Fibroblast of skin of left biceps (primary cell): ENCODE results near the gene PAXIP1.
A peak's percentile ranks its signal among the peaks of the same experiment; 100 is the strongest.
"Not testable (repeated sequence)": the region's sequence is repeated elsewhere in the genome, so short reads cannot be mapped to it uniquely, and the experiment has no call there.

Experiments
- DNase-seq, 2 experiments: peaks; one replicate each; pipeline ENCODE4 v3.0.0-alpha.2; 2013; ENCODE audit warnings: low read depth in 2 of 2

Gene PAXIP1

GRCh38 chr7:155003092-155003375 is at the start of gene PAXIP1:
Gene PAXIP1 (minus strand): TSS chr7:155003124. CDS start chr7:155002929, 195 bp downstream.
- peak in 1 of 2 experiments; percentile 24 for DNase-seq

- no peak for DNase-seq
These were observed 48.4 kb upstream of the PAXIP1 start for GRCh38 chr7:155051355-155051754.

- no peak for DNase-seq
These were observed 45.1 kb upstream of the PAXIP1 start for GRCh38 chr7:155048006-155048405.

GRCh38 chr7:155043756-155044155 is 40.8 kb upstream of the PAXIP1 start:
- DNase-seq, result no peak

- no peak for DNase-seq
These were observed 35.4 kb upstream of the PAXIP1 start for GRCh38 chr7:155038335-155038734.

GRCh38 chr7:155034495-155034894 is 31.6 kb upstream of the PAXIP1 start:
- DNase-seq, result not testable (repeated sequence)

- no peak for DNase-seq
These were observed 30.1 kb upstream of the PAXIP1 start for GRCh38 chr7:155032978-155033377.

GRCh38 chr7:155027879-155028278 is 25.0 kb upstream of the PAXIP1 start:
- DNase-seq, result no peak

- DNase-seq, result no peak
These were observed 18.8 kb upstream of the PAXIP1 start for GRCh38 chr7:155021699-155022145.

GRCh38 chr7:155020996-155021395 is 18.1 kb upstream of the PAXIP1 start:
- no peak for DNase-seq

GRCh38 chr7:155017834-155018233 is 14.9 kb upstream of the PAXIP1 start:
- no peak for DNase-seq

GRCh38 chr7:155011086-155011485 is 8.2 kb upstream of the PAXIP1 start:
- no peak for DNase-seq

- no peak for DNase-seq
These were observed 6.7 kb upstream of the PAXIP1 start for GRCh38 chr7:155009570-155010157.

GRCh38 chr7:155007947-155008346 is 5.0 kb upstream of the PAXIP1 start:
- DNase-seq, result no peak

GRCh38 chr7:155003376-155004214 is 671 bp upstream of the PAXIP1 start:
- peak; percentile 59 to 68 for DNase-seq

GRCh38 chr7:155002411-155003091 is 373 bp downstream of the PAXIP1 start:
- no peak for DNase-seq

GRCh38 chr7:155001756-155002410 is 1.0 kb downstream of the PAXIP1 start:
- DNase-seq, result no peak

- DNase-seq, result no peak
These were observed 2.1 kb downstream of the PAXIP1 start for GRCh38 chr7:155000795-155001194.

- no peak for DNase-seq
These were observed 4.4 kb downstream of the PAXIP1 start for GRCh38 chr7:154998481-154998880.

GRCh38 chr7:154997840-154998370 is 5.0 kb downstream of the PAXIP1 start:
- DNase-seq, result no peak

- DNase-seq, result no peak
These were observed 6.2 kb downstream of the PAXIP1 start for GRCh38 chr7:154996756-154997155.

- no peak for DNase-seq
These were observed 6.8 kb downstream of the PAXIP1 start for GRCh38 chr7:154996101-154996500.
